ENCODE measurements around the gene LHX5. TPM values are rescaled to one million over a fixed set of nuclear protein-coding genes. Genes with fewer than 3 reads are reported as not detected.

Gene LHX5
- total and polyA plus RNA-seq, 4 donors, result not detected

- Histone ChIP-seq H3K27me3 (ENCODE audit: control insufficient read depth in 3 of 3, insufficient read depth in 3 of 3, low read length in 2 of 3) (no peaks in the 10 kb centered on the region), H3K27ac (ENCODE audit: low read depth in 1 of 2, low read length in 1 of 2) (no peak overlapping the region), H3K4me1 (ENCODE audit: control insufficient read depth in 5 of 5, insufficient read depth in 5 of 5, low read length in 5 of 5) (peaks cover 0 to 6% (median 0%) of the 10 kb centered on the region in 5 donors), H3K9me3 (ENCODE audit: control insufficient read depth in 4 of 4, insufficient read depth in 3 of 4, low read length in 3 of 4) (no peaks in the 10 kb centered on the region), H3K4me3 (no peak overlapping the region), H3K9ac (ENCODE audit: insufficient read depth in 1 of 2, low read length in 2 of 2) (no peak overlapping the region), H3K36me3 (ENCODE audit: control insufficient read depth in 4 of 4, insufficient read depth in 4 of 4, low read length in 4 of 4) (no peaks in the 10 kb centered on the region)
- TF ChIP-seq CTCF (IDR thresholded peaks at IDR 0.05; ENCODE audit: control extremely low read depth, extremely low read depth), result no peak
- 79 to 87% methylated on average over 1 of the region's 1 CpG for WGBS, 2 donors
- ATAC-seq (ENCODE audit: insufficient read depth, low FRiP score) (no peak), DNase-seq (no peak)
Observed at GRCh38 chr12:113424456-113424855, 47.2 kb downstream of the LHX5 start.

- peak overlapping the region; percentile 75 to 85 for H3K9ac ChIP-seq (ENCODE audit: insufficient read depth in 1 of 2, low read length in 2 of 2)
- H3K4me1 ChIP-seq (ENCODE audit: control insufficient read depth in 5 of 5, insufficient read depth in 5 of 5, low read length in 5 of 5), result peaks cover 0 to 6% (median 0%) of the 10 kb centered on the region in 5 donors
- H3K36me3 ChIP-seq (ENCODE audit: control insufficient read depth in 4 of 4, insufficient read depth in 4 of 4, low read length in 4 of 4), result no peaks in the 10 kb centered on the region
- TF ChIP-seq CTCF (IDR thresholded peaks at IDR 0.05; ENCODE audit: control extremely low read depth, extremely low read depth), result no peak
- ATAC-seq (ENCODE audit: insufficient read depth, low FRiP score) (no peak), DNase-seq (no peak)
- WGBS, 2 donors, result 87 to 89% methylated on average over 6 of the region's 6 CpGs
- no peaks in the 10 kb centered on the region for H3K9me3 ChIP-seq (ENCODE audit: control insufficient read depth in 4 of 4, insufficient read depth in 3 of 4, low read length in 3 of 4)
- peak overlapping the region; percentile 47 for H3K4me3 ChIP-seq
- H3K27me3 ChIP-seq (ENCODE audit: control insufficient read depth in 3 of 3, insufficient read depth in 3 of 3, low read length in 2 of 3), result no peaks in the 10 kb centered on the region
- H3K27ac ChIP-seq (ENCODE audit: low read depth in 1 of 2, low read length in 1 of 2), result peak overlapping the region in 1 of 2 donors; percentile 40
Observed at GRCh38 chr12:113422886-113423669, 48.6 kb downstream of the LHX5 start.

GRCh38 chr12:113422030-113422885 lies 49.4 kb downstream of the LHX5 start, which contains the start of gene SDSL:
SDSL (plus strand) TSS chr12:113422380; CDS start chr12:113427983, 5,603 bp downstream.
- Histone ChIP-seq H3K4me1 (ENCODE audit: control insufficient read depth in 5 of 5, insufficient read depth in 5 of 5, low read length in 5 of 5) (peaks cover 0 to 6% (median 0%) of the 10 kb centered on the region in 5 donors), H3K4me3 (peak within 1 kb of the TSS; percentile 47), H3K9me3 (ENCODE audit: control insufficient read depth in 4 of 4, insufficient read depth in 3 of 4, low read length in 3 of 4) (no peaks in the 10 kb centered on the region), H3K27me3 (ENCODE audit: control insufficient read depth in 3 of 3, insufficient read depth in 3 of 3, low read length in 2 of 3) (no peaks in the 10 kb centered on the region), H3K27ac (ENCODE audit: low read depth in 1 of 2, low read length in 1 of 2) (peak within 1 kb of the TSS in 1 of 2 donors; percentile 40), H3K9ac (ENCODE audit: insufficient read depth in 1 of 2, low read length in 2 of 2) (peak within 1 kb of the TSS; percentile 75 to 85), H3K36me3 (ENCODE audit: control insufficient read depth in 4 of 4, insufficient read depth in 4 of 4, low read length in 4 of 4) (no peaks in the 10 kb centered on the region)
- TF ChIP-seq CTCF (IDR thresholded peaks at IDR 0.05; ENCODE audit: control extremely low read depth, extremely low read depth), result no peak
- DNase-seq, result peak; percentile 65 to 81 (median 67)
- peak; percentile 89 for ATAC-seq (ENCODE audit: insufficient read depth, low FRiP score)
- 9 to 10% methylated on average over 13 of the region's 13 CpGs for WGBS, 2 donors
